NCI-H2171 treated with DMSO at 0.1 percent for 48 hours (cell line): ENCODE measurements around the gene MIS12.

Experiments used
- DNase-seq: peaks from one replicate; lab custom pipeline; 2025; lab: John Stamatoyannopoulos, UW

MIS12 gene

GRCh38 chr17:5500247-5500588 is 13.9 kb downstream of the MIS12 start:
- no peak for DNase-seq

DNA sequence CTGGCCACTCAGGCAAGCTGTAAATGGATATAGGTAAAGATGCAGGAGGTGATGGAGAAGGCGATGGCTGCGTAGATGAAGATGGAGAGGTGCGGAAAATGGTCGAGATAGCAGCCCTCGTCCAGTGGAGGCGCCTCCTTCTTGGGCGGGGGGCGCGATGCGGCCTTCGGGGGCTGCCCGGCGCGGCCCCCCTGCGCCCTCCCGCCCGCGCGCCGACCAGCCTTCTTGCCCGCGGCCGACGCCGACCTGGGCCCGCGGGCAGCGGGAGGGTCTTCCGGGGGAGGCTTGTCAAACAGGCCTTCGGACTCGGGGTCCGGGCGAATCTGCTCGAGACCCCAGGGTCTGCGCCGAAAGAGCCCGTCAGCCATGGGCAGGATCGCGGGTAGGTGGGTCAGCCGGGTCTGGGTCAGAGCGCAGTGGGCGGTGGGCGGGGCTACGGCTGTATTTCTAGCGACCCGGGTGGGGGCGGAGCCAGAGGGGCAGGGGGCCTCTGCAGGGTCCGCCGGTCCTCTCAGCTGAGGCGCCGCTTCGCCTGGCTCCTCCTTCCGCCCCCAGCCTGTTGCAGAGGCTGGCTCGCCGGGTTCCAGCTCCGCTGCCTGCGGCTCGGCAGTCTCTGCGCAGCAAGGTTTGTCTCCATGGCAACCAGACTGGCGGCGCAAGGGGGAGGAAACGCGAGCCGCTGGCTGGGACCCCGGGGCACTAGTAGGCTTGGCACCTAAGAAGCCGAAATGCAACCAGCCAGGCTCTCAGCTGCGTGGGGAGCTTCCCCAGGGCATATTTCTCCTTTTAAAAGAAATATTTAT is 14.4 kb downstream of the MIS12 start:
- peak; percentile 87 for DNase-seq

- DNase-seq = no peak
Observed at GRCh38 chr17:5501685-5502084, 15.3 kb downstream of the MIS12 start.

GRCh38 chr17:5502552-5502951 is 16.2 kb downstream of the MIS12 start:
- no peak for DNase-seq

DNA sequence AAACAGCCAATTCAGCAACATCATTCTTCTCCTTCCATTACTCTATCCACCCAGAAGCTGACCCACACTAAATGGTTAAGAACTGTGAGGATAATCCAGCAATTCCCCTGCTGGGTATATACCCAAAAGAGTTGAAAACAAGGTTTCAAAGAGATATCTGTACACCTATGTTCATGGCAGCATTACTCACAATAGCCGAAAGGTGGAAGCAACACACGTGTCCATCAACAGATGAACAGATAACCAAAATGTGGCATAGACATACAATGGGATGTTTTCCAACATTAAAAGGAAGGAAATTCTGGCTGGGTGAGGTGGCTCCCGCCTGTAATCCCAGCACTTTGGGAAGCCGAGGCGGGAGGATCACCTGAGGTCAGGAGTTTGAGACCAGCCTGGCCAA is 19.9 kb downstream of the MIS12 start:
- no peak for DNase-seq

GRCh38 chr17:5508810-5509209 is 22.4 kb downstream of the MIS12 start:
- DNase-seq = no peak

DNA sequence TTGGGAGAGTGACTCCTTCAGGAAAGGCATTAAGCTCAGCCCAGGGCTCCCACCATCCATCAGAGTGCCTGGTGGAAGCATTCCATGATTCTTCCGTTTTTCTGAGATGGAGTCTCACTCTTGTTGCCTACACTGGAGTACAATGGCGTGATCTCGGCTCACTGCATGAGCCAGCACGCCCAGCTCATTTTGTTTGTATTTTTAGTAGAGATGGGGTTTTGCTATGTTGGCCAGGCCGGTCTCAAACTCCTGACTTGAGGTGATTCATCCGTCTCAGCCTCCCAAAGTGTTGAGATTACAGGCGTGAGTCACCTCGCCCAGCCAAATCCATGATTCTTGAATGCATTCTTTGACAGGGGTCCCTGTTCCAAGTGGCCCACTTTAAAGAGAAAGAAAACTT is 23.1 kb downstream of the MIS12 start:
- no peak for DNase-seq

DNA sequence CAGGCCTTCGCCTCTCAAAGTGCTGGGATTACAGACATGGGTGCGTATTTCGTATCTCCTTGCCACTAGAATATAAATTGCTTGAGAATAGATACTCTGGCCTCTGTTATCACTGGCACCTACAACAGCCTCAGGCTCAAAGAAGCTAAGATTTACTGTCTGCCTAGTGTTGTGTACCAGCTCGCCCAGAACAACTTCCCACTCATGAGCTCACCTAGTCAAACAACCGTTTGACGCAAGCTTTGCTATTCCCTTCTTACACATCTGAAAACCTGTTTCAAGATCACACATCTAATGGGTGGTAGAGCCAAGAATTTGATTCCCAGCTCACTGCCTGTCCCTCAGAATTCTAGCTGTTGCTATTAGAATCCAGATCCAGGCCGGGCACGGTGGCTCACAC is 24.4 kb downstream of the MIS12 start:
- DNase-seq = no peak

GRCh38 chr17:5511401-5512225 is 25.2 kb downstream of the MIS12 start:
- DNase-seq = no peak

DNA sequence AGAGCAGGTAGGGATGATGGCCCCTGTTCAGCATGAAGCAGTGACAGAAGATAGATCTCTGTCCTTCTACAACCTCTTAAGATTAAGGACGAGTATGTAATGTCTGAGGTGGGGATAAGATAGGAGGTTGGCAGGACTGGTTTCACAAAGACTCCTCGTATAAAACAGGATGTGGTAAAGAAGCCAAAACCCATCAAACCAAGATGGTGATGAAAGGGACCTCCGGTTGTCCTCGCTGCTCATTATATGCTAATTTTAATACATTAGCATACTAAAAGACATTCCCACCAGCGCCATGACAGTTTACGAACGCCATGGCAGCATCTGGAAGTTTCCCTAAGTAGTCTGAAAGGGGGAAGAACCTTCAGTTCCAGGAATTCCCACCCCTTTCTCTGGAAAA is 27.3 kb downstream of the MIS12 start:
- DNase-seq = no peak

DNA sequence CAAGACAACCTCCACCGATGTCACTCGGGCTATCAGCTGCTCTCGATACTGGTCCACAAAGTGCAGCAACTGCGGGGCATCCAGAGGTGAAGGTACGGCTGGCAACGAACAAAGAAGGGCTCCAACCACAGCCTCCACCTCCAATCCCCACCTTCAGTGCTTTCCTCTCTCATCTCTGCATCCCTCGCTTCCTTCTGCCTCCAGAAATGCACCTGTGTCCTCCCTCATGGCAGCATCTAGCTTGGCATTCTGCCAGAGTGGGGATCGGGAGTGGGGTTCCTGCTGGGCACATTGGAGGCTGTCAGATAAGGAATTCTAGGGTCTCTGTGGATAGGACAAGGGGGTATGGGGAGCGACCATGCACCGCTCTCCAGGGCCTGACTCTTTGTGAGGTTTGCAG is 28.6 kb downstream of the MIS12 start:
- DNase-seq = no peak

- DNase-seq = no peak
Observed at GRCh38 chr17:5516060-5516792, 29.9 kb downstream of the MIS12 start.

DNA sequence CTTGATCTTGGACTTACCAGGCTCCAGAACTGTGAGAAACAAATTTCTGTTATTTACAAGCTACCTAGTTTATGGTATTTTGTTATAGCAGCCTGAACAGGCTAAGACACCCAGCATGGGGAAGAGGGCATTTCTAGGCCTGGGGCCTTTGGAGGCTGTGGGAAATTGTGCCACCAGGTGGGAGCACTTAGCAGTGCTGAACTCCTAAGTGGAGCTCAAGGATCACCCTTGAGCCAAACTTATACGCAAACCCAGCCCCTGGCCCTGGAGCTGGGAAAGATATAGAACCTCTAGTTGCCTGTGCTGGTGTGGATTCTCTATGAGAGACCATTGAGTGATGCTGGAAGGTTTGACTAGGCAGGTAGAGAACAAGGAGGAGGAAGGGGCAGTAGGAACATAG is 36.1 kb downstream of the MIS12 start:
- no peak for DNase-seq

DNA sequence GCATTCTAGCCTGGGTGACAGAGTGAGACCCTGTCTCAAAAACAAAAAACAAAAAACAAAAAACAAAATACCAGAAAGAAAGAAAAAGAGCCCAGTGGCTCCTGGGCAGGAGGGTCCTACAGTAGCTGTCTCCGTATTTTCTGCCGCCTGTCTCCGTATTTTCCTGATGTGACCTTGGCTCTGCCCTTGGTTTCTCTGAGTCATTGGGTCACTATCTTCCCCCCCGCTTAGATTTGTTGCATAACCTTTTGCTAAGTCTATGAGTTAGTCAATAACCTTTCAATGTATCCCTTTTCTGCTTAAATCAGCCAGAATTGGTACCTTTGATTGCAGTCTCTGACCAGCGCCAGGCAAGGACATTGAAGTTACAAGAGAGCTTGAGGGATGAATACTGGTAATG is 36.9 kb downstream of the MIS12 start:
- no peak for DNase-seq

DNA sequence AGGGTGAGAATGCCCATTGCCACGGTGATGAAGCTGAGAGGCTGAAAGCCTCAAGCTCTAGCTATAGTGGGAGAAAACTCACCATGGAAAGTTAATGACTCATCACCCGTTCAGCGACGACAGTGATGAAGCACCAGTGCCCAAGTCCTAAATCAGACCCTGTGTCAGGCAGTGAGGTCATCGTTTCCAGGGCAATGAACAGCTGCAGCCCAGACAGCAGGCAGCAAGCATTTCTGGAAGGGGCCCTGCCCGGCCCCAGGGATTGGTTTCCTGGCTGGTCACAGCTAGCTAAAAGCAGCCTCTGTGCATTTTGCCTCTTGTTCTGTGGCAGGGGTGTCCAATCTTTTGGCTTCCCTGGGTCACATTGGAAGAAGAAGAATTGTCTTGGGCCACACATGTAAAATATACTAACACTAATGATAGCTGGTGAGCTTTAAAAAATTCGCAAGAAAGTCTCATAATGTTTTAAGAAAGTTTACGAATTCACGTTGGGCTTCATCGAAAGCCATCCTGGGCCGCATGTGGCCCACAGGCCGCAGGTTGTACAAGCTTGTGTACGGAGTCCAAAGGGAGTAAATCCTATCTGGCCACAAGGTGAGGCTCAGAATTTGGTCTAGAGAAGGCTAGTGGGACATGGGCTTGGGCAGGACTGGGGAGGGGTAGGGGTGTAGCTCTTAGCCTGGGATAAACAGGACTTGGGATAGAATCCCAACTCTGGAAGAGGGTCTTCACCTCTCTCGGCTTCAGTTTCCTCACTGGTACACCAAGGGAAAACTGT is 40.6 kb downstream of the MIS12 start:
- DNase-seq = peak; percentile 29

DNA sequence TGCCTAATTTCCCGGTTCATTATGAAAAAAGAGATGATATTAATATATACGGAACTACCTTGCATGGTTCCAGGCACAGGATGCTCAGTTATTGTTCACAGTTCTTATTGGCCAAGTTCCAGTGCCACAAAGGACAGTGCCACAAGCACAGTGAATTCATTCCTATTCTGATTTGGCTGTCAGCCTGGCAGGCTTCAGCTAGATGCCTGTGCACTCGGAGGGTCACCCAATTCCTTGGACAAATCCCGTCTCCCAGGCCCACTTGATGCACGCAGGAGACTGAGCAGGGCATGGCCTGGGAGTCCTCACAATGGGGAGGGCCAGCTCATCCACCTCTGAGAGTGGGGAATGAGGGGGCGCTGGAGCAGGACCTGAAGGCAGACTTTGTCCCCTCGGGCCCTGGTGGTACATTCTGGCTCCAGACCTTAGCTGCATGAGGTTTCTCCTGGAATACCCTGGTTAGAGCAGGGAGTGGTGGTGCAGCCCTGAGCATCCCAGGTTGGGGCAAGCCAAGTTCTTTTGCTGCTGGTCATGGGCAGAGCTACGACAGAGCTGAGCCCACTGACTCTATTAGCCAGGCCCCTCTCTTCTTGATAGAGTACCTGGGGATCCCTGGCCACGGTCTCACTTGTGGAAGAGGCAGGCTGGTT is 41.4 kb downstream of the MIS12 start:
- no peak for DNase-seq

GRCh38 chr17:5530265-5531084 is 44.1 kb downstream of the MIS12 start:
- DNase-seq = no peak

DNA sequence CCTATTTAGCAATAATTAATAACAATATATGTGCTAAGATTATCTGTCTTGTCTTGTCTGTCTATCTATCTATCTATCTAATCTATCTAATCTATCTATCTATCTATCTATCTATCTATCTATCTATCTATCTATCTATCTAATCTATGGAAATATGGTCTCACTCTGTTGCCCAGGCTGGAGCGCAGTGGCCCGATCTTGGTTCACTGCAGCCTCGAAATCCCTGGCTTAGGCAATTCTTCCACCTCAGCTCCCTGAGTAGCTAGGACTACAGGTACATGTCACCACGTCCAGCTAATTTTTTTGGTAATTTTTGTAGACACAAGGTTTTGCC is 44.7 kb downstream of the MIS12 start:
- no peak for DNase-seq

DNA sequence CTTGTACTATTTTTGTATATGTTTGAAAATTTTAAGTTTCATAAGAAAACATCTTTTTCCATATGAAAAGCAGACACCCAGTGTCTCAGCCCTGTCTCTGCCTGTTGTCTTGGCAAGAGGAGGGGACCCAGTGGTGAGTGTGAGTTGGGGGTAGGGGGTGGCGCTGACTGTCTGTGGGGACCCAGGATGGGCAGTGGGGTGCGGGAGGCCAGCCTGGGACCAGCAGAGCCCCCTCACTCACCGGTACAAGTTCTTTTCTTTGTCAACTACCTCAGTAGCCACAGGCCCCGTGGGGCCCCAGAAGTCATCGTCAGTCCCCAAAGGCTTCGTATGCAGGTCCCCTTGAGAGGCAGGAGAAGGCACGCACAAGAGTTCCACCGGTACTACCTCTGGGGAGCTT is 46.2 kb downstream of the MIS12 start:
- DNase-seq = no peak

DNA sequence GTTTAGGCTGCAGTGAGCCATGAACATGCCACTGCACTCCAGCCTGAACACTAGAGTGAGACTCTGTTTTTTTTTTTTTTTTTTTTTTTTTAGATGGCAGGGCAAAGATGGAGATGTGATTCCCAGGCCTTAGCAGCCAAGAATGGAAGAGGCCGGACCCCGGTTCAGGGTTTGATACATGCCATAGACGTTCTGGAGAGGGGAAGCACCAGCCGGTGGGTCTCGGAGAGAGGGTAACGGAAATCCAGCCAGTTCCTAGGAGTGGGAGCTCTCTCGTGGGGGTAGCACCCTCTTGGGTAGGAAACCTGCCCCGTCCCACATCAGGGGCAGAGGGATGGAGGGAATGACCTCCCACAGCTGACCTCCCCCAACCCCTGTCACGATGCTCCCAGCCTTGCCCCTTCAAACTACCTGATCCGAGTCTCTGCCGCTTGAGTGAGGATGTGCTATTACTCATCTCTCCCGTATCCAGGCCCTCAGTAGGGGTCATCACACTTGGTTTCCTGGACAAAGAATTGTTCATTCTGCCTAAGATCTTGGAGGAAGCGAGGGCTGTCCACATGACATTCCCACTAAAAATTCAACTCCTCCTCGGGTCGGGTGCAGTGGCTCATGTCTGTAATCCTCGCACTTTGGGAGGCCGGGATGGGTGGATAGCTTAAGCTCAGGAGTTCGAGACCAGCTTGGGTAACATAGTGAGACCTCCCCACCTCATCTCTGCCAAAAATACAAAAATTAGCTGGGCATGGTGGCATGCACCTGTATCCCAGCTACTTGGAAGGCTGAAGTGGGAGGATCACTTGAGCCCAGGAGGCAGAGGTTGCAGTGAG is 47.3 kb downstream of the MIS12 start:
- no peak for DNase-seq
